Stimulated activated CD4-positive, alpha-beta T cell treated with anti-CD3 and anti-CD28 coated beads, Interleukin-12 subunit alpha, Interleukin-12 subunit beta, amount 100 ng/mL, for 48 hours (primary cell): ENCODE measurements around the gene EEF1AKMT3.
A peak's percentile ranks its signal among the peaks of the same experiment; 100 is the strongest.

Experiments used
- DNase-seq, 3 donors: peaks; one replicate each; pipeline ENCODE4 v3.0.0-alpha.2; 2020; ENCODE audit warnings: low read depth in 2 of 3, low spot score in 1 of 3

Gene EEF1AKMT3

GRCh38 chr12:57735198-57735855, 37.1 kb upstream of the EEF1AKMT3 start:
- DNase-seq, result no peak

- no peak for DNase-seq
These were observed 36.3 kb upstream of the EEF1AKMT3 start for GRCh38 chr12:57735952-57736740.

GRCh38 chr12:57736741-57737466, 35.5 kb upstream of the EEF1AKMT3 start:
- no peak for DNase-seq

- DNase-seq, result no peak
These were observed 34.6 kb upstream of the EEF1AKMT3 start for GRCh38 chr12:57737467-57738460.

- DNase-seq, result no peak
These were observed 33.7 kb upstream of the EEF1AKMT3 start, which contains the start of gene AGAP2 for GRCh38 chr12:57738661-57739237. TSS of gene AGAP2 (minus strand) at chr12:57738742. CDS start at chr12:57738246, 496 bp downstream.

- no peak for DNase-seq
These were observed 33.0 kb upstream of the EEF1AKMT3 start for GRCh38 chr12:57739387-57739786.

GRCh38 chr12:57739914-57740538, 32.4 kb upstream of the EEF1AKMT3 start:
- DNase-seq, result no peak

GRCh38 chr12:57740656-57741412, 31.6 kb upstream of the EEF1AKMT3 start:
- peak; percentile 53 to 67 (median 54) for DNase-seq

- no peak for DNase-seq
These were observed 31.0 kb upstream of the EEF1AKMT3 start for GRCh38 chr12:57741413-57741789.

- peak; percentile 63 to 72 (median 63) for DNase-seq
These were observed 30.3 kb upstream of the EEF1AKMT3 start for GRCh38 chr12:57741844-57742738.

GRCh38 chr12:57743769-57744168, 28.6 kb upstream of the EEF1AKMT3 start:
- no peak for DNase-seq

GRCh38 chr12:57744194-57744776, 28.1 kb upstream of the EEF1AKMT3 start:
- DNase-seq, result peak; percentile 65 to 85 (median 70)

- DNase-seq, result peak; percentile 92 to 93 (median 92)
These were observed 27.5 kb upstream of the EEF1AKMT3 start, which contains the start of gene TSPAN31 for GRCh38 chr12:57744777-57745484. TSS of gene TSPAN31 (plus strand) at chr12:57745039. CDS start at chr12:57745155, 116 bp downstream.

- DNase-seq, result no peak
These were observed 26.9 kb upstream of the EEF1AKMT3 start for GRCh38 chr12:57745485-57745881.

GRCh38 chr12:57746025-57746424, 26.4 kb upstream of the EEF1AKMT3 start:
- no peak for DNase-seq

- no peak for DNase-seq
These were observed 23.4 kb upstream of the EEF1AKMT3 start for GRCh38 chr12:57749061-57749460.
